Esophagus muscularis mucosa (tissue), 4 donors: Measurements from ENCODE around the gene MLST8. TPM values are rescaled to one million over a fixed set of nuclear protein-coding genes. Genes with fewer than 3 reads are reported as not detected.

Source experiments
- DNase-seq: peaks from one replicate; pipeline ENCODE4 v3.0.0-alpha.2; 2017; ENCODE audit errors: extremely low spot score
- H3K27ac ChIP-seq, 4 donors: fragments of 200-600 bp; sonication (generic); replicated peaks in 1 of 4; 1 replicate in 3 of 4; 2 replicates in 1 of 4; pipeline ENCODE4 v1.5.1; 2016 to 2019; ENCODE audit warnings: mild to moderate bottlenecking in 1 of 4
- H3K27me3 ChIP-seq, 4 donors: fragments of 200-600 bp; sonication (generic); one replicate each; pipeline versions ENCODE4 v1.5.1 to v1.6.0; 2016 to 2019
- H3K36me3 ChIP-seq, 4 donors: fragments of 200-600 bp; sonication (generic); one replicate each; pipeline ENCODE4 v1.5.1; 2016 to 2019
- H3K4me1 ChIP-seq, 4 donors: fragments of 200-600 bp; sonication (generic); one replicate each; pipeline ENCODE4 v1.5.1; 2016 to 2019
- H3K4me3 ChIP-seq, 4 donors: fragments of 200-600 bp; sonication (generic); 1 replicate in 2 of 4; 2 replicates in 2 of 4; pipeline ENCODE4 v1.5.1; 2016 to 2019; ENCODE audit warnings: mild to moderate bottlenecking in 4 of 4, moderate library complexity in 1 of 4
- H3K9me3 ChIP-seq, 4 donors: fragments of 200-600 bp; sonication (generic); 1 replicate in 3 of 4; 2 replicates in 1 of 4; pipeline ENCODE4 v1.5.1; 2016 to 2019
- EP300 ChIP-seq: sonication (generic); formaldehyde crosslinking; IDR thresholded peaks from one replicate; pipeline ENCODE4 v1.6.1; 2017; ENCODE audit warnings: antibody characterized with exemption
- POLR2A ChIP-seq: fragments of 450-650 bp; IDR thresholded peaks from one replicate; pipeline ENCODE4 v1.6.1; 2017; ENCODE audit warnings: antibody characterized with exemption, moderate library complexity, mild to moderate bottlenecking, low read depth
- POLR2AphosphoS5 ChIP-seq, 2 donors: sonication (generic); formaldehyde crosslinking; IDR thresholded peaks; one replicate each; pipeline ENCODE4 v1.6.1; 2017; ENCODE audit warnings: antibody characterized with exemption in 2 of 2
- WGBS: methylation state at CpG from one replicate; pipeline ENCODE4 v1.1.5; 2018; 5-methylcytosine and 5-hydroxymethylcytosine counted together
- intact Hi-C: fragments of 100-400 bp; cut with DNase I; formaldehyde crosslinking; loops from one replicate; pipeline ENCODE4 v1.15.1; 2023
- total RNA-seq, 4 donors: library from RNA; depleted of rRNA; stranded (reverse); fragments of >200 nt; gene quantifications; one replicate each; pipeline versions ENCODE4 v1.1.0 to v1.2.1, GENCODE V29; 2016
- TF ChIP-seq, protein P1 (sequence below), 3 experiments: fragments of 200-600 bp in 2 of 3; fragments of 450-650 bp in 1 of 3; sonication (generic) in 2 of 3; IDR thresholded peaks; one replicate each; pipeline ENCODE4 v1.5.1; 2017 to 2019; ENCODE audit warnings: antibody characterized with exemption in 3 of 3, mild to moderate bottlenecking in 2 of 3, moderate library complexity in 1 of 3

The MLST8 gene
- total RNA-seq, 4 donors from 2014 or later, result 23.7 to 62.8 (median 36.3) TPM

DNA sequence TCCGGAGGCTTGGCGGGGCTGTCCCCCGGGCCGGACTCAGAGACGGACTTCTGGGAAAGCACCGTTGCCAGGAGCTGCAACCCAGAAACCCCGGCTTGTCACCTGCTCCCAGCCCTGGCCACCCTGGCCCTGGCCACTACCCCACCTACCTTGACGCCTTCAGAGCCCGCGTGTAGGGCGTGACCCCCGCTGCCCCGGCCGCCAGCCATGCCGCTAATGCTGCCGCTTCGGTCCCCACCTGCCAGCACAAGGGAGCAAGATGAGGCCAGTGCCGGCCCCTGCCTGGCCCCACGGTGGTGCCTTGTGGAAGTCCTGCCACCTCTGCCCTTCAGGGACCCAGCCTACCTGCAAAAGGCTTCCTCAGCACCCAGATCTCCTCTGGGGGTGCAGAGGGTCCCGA is 20.3 kb upstream of the MLST8 start:
- Histone ChIP-seq H3K27ac (no peak overlapping the region), H3K4me1 (no peaks in the 10 kb centered on the region), H3K4me3 (no peak overlapping the region), H3K36me3 (no peaks in the 10 kb centered on the region), H3K27me3 (no peaks in the 10 kb centered on the region), H3K9me3 (no peaks in the 10 kb centered on the region)
- no peak for DNase-seq
- WGBS, result 89% methylated on average over 15 of the region's 20 CpGs
- intact Hi-C loops, result no loop called here
- TF ChIP-seq, protein P1, sequence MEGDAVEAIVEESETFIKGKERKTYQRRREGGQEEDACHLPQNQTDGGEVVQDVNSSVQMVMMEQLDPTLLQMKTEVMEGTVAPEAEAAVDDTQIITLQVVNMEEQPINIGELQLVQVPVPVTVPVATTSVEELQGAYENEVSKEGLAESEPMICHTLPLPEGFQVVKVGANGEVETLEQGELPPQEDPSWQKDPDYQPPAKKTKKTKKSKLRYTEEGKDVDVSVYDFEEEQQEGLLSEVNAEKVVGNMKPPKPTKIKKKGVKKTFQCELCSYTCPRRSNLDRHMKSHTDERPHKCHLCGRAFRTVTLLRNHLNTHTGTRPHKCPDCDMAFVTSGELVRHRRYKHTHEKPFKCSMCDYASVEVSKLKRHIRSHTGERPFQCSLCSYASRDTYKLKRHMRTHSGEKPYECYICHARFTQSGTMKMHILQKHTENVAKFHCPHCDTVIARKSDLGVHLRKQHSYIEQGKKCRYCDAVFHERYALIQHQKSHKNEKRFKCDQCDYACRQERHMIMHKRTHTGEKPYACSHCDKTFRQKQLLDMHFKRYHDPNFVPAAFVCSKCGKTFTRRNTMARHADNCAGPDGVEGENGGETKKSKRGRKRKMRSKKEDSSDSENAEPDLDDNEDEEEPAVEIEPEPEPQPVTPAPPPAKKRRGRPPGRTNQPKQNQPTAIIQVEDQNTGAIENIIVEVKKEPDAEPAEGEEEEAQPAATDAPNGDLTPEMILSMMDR (IDR thresholded peaks at IDR 0.05), result no peak
- TF ChIP-seq POLR2A (no peak), EP300 (no peak), POLR2AphosphoS5 (IDR thresholded peaks at IDR 0.05) (no peak)

DNA sequence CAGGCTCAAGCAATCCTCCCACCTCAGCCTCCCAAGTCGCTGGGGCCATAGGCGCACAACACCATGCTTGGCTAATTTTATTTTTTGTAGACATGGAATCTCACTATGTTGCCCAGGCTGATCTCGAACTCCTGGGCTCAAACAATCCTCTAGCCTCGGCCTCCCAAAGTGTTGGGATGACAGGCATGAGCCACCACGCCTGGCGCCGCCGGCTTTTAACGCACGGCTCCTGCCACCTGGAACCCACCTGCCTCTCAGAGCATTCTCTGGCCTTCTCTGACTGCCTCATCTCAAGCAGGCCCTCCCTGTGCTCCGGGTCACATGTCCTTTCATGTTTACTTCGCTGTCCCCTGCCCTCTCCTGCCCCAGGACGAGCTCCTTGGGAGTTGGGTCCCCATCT is 19.2 kb upstream of the MLST8 start:
- 90% methylated on average over 13 of the region's 13 CpGs for WGBS
- Histone ChIP-seq H3K36me3 (no peaks in the 10 kb centered on the region), H3K4me3 (no peak overlapping the region), H3K27ac (no peak overlapping the region), H3K4me1 (no peaks in the 10 kb centered on the region), H3K9me3 (no peaks in the 10 kb centered on the region), H3K27me3 (no peaks in the 10 kb centered on the region)
- TF ChIP-seq, protein P1 (IDR thresholded peaks at IDR 0.05), result no peak
- TF ChIP-seq POLR2AphosphoS5 (IDR thresholded peaks at IDR 0.05) (no peak), EP300 (no peak), POLR2A (no peak)
- no peak for DNase-seq
- intact Hi-C loops, result no loop called here

DNA sequence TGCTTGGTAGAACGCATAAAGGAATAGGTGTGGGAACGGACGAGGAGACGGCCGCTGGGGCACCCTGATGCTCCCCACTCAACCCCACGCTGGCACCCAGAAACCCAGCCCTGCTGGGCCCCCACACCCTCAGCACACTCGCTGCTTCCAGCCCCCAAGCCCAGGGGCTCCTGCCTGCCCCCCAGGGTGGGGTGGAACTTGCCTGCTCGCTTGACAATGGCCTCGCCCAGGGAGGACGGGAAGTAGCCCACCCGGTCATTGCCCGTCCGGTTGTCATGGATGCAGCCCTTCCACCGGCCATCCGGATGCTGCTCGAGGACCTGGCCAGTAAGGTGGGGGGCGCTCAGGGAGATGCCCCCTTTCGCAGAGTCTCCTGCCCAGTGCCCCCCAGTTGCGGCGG is 18.7 kb upstream of the MLST8 start:
- no peak for DNase-seq

DNA sequence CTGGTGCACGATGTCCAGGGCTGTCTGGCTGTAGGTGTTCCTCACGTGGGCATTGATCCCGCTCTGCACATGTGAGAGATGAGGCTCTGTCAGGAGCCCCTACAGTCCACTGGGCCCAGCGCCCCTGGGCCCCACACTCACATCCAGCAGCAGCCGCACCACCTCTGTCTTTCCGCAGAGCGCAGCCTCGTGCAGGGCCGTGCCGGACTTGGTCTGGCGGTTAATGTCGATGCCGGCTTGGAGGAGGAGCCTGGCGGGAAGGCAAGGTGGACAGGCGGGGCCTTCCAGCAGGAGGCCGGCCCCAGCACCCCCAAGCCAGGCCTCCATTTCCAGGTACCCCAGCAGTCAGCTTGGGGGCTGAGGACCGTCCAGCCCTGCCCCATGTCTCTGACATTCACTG is 18.0 kb upstream of the MLST8 start:
- no peak for TF ChIP-seq EP300
- TF ChIP-seq POLR2AphosphoS5 (IDR thresholded peaks at IDR 0.05), result no peak
- TF ChIP-seq, protein P1 (IDR thresholded peaks at IDR 0.05), result no peak
- no peak for TF ChIP-seq POLR2A
- DNase-seq, result no peak
- no peaks in the 10 kb centered on the region for H3K36me3 ChIP-seq
- no peak overlapping the region for H3K4me3 ChIP-seq
- WGBS, result 83% methylated on average over 1 of the region's 17 CpGs
- no peaks in the 10 kb centered on the region for H3K27me3 ChIP-seq
- no peaks in the 10 kb centered on the region for H3K9me3 ChIP-seq
- H3K27ac ChIP-seq, result no peak overlapping the region
- intact Hi-C loops, result no loop called here
- no peaks in the 10 kb centered on the region for H3K4me1 ChIP-seq

More for the DNA sequence above, 18.7 kb upstream of the MLST8 start:
- no peaks in the 10 kb centered on the region for H3K36me3 ChIP-seq
- intact Hi-C loops, result no loop called here
- no peaks in the 10 kb centered on the region for H3K4me1 ChIP-seq
- no peak overlapping the region for H3K4me3 ChIP-seq
- H3K27ac ChIP-seq, result no peak overlapping the region
- WGBS, result 91% methylated on average over 10 of the region's 20 CpGs
- TF ChIP-seq POLR2AphosphoS5 (IDR thresholded peaks at IDR 0.05) (no peak), EP300 (no peak), POLR2A (no peak)
- TF ChIP-seq, protein P1 (IDR thresholded peaks at IDR 0.05), result no peak
- H3K27me3 ChIP-seq, result no peaks in the 10 kb centered on the region
- no peaks in the 10 kb centered on the region for H3K9me3 ChIP-seq

DNA sequence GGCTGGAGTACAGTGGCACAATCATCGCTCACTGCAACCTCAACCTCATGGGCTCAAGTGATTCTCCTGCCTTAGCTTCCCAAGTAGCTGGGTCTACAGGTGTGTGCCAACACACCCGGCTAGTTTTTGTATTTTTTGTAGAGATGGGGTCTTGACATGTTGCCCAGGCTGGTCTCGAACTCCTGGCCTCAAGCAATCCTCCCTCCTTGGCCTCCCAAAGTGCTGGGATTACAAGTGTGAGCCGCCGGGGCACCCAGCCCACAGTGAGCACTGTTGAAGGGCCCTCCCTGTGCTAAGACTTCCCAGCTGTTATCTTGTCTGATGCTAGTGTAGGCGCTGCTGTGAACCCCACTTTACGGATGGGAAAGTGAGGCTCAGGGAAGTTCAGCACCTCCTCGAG is 16.9 kb upstream of the MLST8 start:
- peaks cover 0 to 3% (median 0%) of the 10 kb centered on the region in 4 donors for H3K27me3 ChIP-seq
- no peak for TF ChIP-seq POLR2AphosphoS5 (IDR thresholded peaks at IDR 0.05)
- DNase-seq, result no peak
- H3K36me3 ChIP-seq, result no peaks in the 10 kb centered on the region
- WGBS, result 91% methylated on average over 7 of the region's 8 CpGs
- no peaks in the 10 kb centered on the region for H3K9me3 ChIP-seq
- no peak overlapping the region for H3K27ac ChIP-seq
- intact Hi-C loops, result no loop called here
- no peaks in the 10 kb centered on the region for H3K4me1 ChIP-seq
- H3K4me3 ChIP-seq, result no peak overlapping the region
